Adrenal gland (tissue), 5 donors: Measurements from ENCODE around the gene KAT8.

ENCODE experiments used
- CTCF ChIP-seq, 6 experiments: fragments of 450-650 bp in 4 of 6; fragments of 200-600 bp in 2 of 6; sonication (generic) in 1 of 6; IDR thresholded peaks; 1 replicate in 5 of 6; 2 replicates in 1 of 6; pipeline versions ENCODE4 v1.5.1 to v1.8.0; 2016 to 2021; ENCODE audit warnings: antibody characterized with exemption in 6 of 6, mild to moderate bottlenecking in 2 of 6, moderate library complexity in 1 of 6
- POLR2A ChIP-seq, 2 donors: fragments of 450-650 bp; IDR thresholded peaks; one replicate each; pipeline ENCODE4 v1.6.1; 2017; ENCODE audit warnings: antibody characterized with exemption in 2 of 2, mild to moderate bottlenecking in 2 of 2, moderate library complexity in 1 of 2
- donor health status: DM: no; HTN: no; CAD: no.

GRCh38 chr16:31109622-31110021 is 7.8 kb upstream of the KAT8 start:
- no peak for TF ChIP-seq CTCF (IDR thresholded peaks at IDR 0.05)
- TF ChIP-seq POLR2A (IDR thresholded peaks at IDR 0.05), result no peak
